ENCODE data around the gene EFNB3. TPM values are rescaled to one million over a fixed set of nuclear protein-coding genes. Genes with fewer than 3 reads are reported as not detected.
A peak's percentile ranks its signal among the peaks of the same experiment; 100 is the strongest.

EFNB3 gene
- total RNA-seq, 2 donors from 2014 or later, result 0.33 to 0.78 TPM

- Histone ChIP-seq H3K27ac (no peak overlapping the region), H3K36me3 (replicated peaks in 1 of 2; ENCODE audit: insufficient read depth in 1 of 2, low read depth in 2 of 2) (no peaks in the 10 kb centered on the region), H3K9me3 (no peaks in the 10 kb centered on the region), H3K4me3 (no peak overlapping the region), H3K27me3 (peaks cover 0 to 10% of the 10 kb centered on the region in 2 donors), H3K4me1 (peaks cover 26% of the 10 kb centered on the region)
- 29 to 33% methylated on average over 7 to 9 of the region's 9 CpGs for WGBS, 2 donors
- intact Hi-C loops (cut with DNase I), result no loop called here
- DNase-seq (no peak), ATAC-seq (no peak)
- TF ChIP-seq POLR2A (IDR thresholded peaks at IDR 0.05) (no peak), CTCF (IDR thresholded peaks at IDR 0.05) (no peak)
These were observed 8.8 kb downstream of the EFNB3 start for GRCh38 chr17:7713782-7714181.

GRCh38 chr17:7714721-7715594, 10.0 kb downstream of the EFNB3 start:
- intact Hi-C loops (cut with DNase I), result no loop called here
- no peak for TF ChIP-seq POLR2A (IDR thresholded peaks at IDR 0.05)
- TF ChIP-seq CTCF (IDR thresholded peaks at IDR 0.05), result no peak
- Histone ChIP-seq H3K9me3 (no peaks in the 10 kb centered on the region), H3K27ac (no peak overlapping the region), H3K27me3 (peaks cover 0 to 10% of the 10 kb centered on the region in 2 donors), H3K4me1 (peaks cover 26% of the 10 kb centered on the region), H3K36me3 (replicated peaks in 1 of 2; ENCODE audit: insufficient read depth in 1 of 2, low read depth in 2 of 2) (no peaks in the 10 kb centered on the region), H3K4me3 (no peak overlapping the region)
- DNase-seq, result no peak
- 55 to 58% methylated on average over 9 to 10 of the region's 10 CpGs for WGBS, 2 donors
- ATAC-seq, result no peak

GRCh38 chr17:7715936-7716886, 11.2 kb downstream of the EFNB3 start:
- H3K9me3 ChIP-seq, result no peaks in the 10 kb centered on the region
- no peak for TF ChIP-seq CTCF (IDR thresholded peaks at IDR 0.05)
- TF ChIP-seq POLR2A (IDR thresholded peaks at IDR 0.05), result no peak
- WGBS, 2 donors, result 36 to 37% methylated on average over 19 to 20 of the region's 20 CpGs
- intact Hi-C loops (cut with DNase I), result no loop called here
- H3K27ac ChIP-seq, result peak overlapping the region in 3 of 4 donors; percentile 65 to 71 (median 69)
- DNase-seq (no peak), ATAC-seq (no peak)
- H3K36me3 ChIP-seq (replicated peaks in 1 of 2; ENCODE audit: insufficient read depth in 1 of 2, low read depth in 2 of 2), result no peaks in the 10 kb centered on the region
- H3K4me3 ChIP-seq, result peak overlapping the region in 1 of 2 donors; percentile 10
- H3K27me3 ChIP-seq, result peaks cover 0 to 10% of the 10 kb centered on the region in 2 donors
- H3K4me1 ChIP-seq, result peaks cover 26% of the 10 kb centered on the region

GRCh38 chr17:7716901-7717755, 12.1 kb downstream of the EFNB3 start, which contains the start of gene DNAH2:
TSS of gene DNAH2 (plus strand) at chr17:7717744. CDS start at chr17:7719735, 1,991 bp downstream.
- peak; percentile 80 to 91 (median 87) for DNase-seq
- Histone ChIP-seq H3K27ac (peak within 1 kb of the TSS; percentile 25 to 71 (median 67)), H3K4me3 (peak within 1 kb of the TSS; percentile 10 to 16), H3K36me3 (replicated peaks in 1 of 2; ENCODE audit: insufficient read depth in 1 of 2, low read depth in 2 of 2) (no peaks in the 10 kb centered on the region), H3K4me1 (peaks cover 26% of the 10 kb centered on the region), H3K27me3 (peaks cover 0 to 5% of the 10 kb centered on the region in 2 donors), H3K9me3 (no peaks in the 10 kb centered on the region)
- TF ChIP-seq POLR2A (IDR thresholded peaks at IDR 0.05) (peak in 2 of 3 donors; percentile 37 to 44), CTCF (IDR thresholded peaks at IDR 0.05) (peak; percentile 13 to 58 (median 45))
- 0 to 1% methylated on average over 37 to 50 of the region's 64 CpGs for WGBS, 2 donors
- intact Hi-C loops (cut with DNase I), result no loop called here
- ATAC-seq, result peak; percentile 91
